Fibroblast of skin of left quadriceps (primary cell): Measurements from ENCODE around the gene ZFYVE27.
"Not testable (repeated sequence)": the region's sequence is repeated elsewhere in the genome, so short reads cannot be mapped to it uniquely, and the experiment has no call there.

Experiments used
- DNase-seq, 2 experiments: peaks; one replicate each; pipeline ENCODE4 v3.0.0-alpha.2; 2013; ENCODE audit warnings: low read depth in 2 of 2

Gene ZFYVE27, protein sequence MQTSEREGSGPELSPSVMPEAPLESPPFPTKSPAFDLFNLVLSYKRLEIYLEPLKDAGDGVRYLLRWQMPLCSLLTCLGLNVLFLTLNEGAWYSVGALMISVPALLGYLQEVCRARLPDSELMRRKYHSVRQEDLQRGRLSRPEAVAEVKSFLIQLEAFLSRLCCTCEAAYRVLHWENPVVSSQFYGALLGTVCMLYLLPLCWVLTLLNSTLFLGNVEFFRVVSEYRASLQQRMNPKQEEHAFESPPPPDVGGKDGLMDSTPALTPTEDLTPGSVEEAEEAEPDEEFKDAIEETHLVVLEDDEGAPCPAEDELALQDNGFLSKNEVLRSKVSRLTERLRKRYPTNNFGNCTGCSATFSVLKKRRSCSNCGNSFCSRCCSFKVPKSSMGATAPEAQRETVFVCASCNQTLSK

DNA sequence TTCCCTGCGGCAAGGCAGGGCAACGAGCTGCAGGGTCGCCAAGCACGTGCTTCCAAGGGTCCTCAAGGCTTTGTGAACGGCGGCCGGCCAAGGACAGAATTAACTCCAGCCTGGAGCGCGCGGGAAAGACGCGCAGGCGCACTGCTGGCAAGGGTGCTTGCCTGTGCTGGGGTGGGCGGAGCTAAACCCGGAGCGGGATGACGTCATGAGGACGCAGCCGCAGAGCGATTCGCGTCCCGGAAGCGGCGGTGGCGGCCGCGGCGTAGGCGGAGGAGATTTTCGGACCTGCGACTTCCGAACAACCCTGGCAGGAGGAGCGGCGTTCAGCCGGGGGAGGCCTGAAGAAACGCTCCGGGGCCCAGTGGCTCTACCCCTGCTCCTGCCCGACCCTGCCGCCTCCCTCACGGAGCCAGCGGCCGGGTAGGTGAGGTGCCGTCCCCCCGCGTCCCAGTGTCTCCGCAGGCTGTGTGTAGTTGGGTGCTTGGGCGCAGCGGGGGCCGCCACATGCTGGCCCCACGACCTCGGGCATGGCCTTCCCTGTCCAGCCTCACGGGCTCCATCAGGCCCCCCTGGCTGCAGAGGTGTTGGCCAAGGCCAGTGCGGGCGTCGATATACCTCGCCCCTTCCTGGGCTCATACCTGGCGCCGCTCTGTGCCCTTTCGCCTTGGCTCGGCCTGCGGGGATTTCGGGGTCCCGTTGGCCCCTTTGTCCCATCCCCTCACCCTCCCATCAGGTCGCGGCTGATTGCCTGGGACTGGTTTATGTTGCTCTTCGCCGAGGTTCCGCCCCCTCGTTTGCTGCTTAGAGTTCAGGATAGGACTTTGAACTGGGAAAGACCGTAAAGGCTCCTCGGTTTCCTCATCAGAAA lies at the start of gene ZFYVE27:
Gene ZFYVE27 (plus strand): TSS at position 227 of the 868 bp plus-strand sequence. CDS start 1,350 bp downstream, outside the sequence.
- peak; percentile 80 to 86 for DNase-seq

DNA sequence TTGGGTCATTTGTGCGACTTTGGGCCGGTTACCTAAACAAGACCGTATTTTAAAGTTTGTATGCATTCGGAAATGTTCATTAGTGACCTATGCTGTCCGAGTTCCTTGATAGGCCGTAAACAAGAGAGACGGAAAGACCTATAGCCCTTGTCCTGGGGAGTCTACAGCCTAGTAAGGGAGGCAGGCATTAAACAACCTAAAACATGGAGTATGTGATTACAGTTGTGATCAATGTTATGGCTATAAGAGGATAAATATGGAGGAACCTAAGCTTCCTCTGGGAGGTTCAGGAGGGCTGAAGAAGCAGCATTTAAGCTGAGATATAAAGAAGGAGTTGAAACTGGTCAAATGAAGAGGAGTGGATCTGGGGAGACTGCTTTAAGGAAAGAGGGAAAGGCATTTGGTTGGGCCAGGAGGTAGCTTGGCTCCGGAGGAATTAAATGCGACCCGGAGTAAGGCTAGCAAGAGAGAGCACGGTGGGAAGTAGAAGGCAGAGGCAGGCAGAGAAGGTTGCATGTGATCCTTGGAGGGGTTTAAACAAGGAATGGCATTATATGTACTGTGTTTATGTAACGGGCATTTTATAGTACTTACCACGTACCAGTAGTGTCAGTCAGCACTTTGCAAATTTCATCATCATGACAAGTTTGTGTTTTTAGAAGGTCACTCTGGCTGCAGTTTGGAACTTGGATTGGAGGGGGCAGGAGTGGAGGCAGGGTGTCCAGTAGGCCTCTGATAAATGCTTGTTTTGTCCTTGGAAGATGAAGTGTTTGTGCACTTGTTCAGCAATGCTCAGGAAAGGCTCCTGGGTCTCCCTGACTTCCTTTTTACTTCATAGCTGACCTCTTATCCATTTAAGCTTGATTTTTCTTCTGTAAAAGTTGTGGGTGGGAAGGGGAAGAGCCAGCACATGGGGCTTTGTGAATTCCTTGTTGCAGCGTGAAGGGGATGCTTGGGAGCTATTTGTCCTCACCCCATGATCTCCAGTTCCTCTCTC lies 48.8 kb upstream of the ZFYVE27 start:
- no peak for DNase-seq

DNA sequence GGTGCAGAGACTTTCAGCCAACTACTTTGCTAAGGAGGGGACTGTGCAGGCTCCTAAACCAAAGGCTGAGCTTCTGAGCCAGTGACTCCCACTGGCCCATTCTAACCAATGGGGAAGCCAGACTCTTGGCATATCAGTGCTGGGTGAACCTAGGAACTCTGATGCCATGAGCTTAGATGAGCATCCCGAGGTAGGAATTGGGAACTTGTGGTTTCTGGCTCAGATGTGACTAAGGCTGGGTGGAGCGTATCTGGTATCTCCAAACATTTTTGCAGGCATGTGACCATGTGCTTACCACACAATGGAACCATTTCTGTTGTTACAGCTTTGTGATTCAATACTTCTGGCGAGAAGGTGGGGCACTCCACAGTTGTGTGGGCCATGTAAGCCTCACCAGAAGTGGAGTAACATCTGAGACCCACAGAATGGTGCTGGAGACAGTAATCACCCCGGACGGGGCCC lies 47.3 kb upstream of the ZFYVE27 start:
- DNase-seq: peak; percentile 79 to 80

DNA sequence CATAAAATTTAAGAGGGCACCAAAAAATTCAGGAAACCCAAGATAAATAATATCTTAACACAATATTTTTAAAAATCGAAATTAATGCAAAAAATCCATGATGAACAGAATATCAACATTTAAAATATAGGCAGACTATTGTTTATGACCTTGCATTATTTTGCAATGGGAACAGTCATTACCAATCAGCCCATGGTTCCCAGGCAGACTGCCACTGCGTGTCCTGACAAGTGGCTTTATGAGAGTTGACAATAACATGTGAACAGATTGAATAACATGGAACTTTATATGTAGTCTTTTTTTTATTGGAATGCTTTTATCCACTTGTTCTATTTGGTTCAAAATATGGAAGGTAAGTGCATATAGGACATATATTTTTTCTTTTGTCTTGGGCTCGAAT lies 46.8 kb upstream of the ZFYVE27 start:
- no peak for DNase-seq

DNA sequence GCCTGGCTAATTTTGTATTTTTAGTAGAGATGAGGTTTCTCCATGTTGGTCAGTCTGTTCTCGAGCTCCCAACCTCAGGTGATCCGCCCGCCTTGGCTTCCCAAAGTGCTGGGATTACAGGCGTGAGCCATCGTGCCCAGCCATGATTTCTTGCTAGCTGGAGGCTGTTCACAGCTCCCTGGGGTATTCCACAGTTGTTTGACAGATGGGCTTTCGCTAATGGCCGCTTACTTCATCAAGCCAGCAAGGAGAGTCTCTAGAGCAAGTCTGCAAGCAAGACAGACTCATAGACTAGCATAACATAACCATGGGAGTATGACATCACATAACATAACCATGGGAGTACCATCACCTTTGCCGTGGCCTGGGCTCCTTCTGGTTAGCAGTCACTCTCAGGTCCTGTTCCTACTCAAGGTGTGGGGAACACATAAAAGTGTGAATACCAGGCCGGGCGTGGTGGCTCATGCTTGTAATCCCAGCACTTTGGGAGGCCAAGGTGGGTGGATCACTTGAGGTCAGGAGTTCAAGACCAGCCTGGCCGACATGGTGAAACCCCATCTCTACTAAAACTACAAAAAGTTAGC lies 38.8 kb upstream of the ZFYVE27 start:
- not testable (repeated sequence) for DNase-seq

DNA sequence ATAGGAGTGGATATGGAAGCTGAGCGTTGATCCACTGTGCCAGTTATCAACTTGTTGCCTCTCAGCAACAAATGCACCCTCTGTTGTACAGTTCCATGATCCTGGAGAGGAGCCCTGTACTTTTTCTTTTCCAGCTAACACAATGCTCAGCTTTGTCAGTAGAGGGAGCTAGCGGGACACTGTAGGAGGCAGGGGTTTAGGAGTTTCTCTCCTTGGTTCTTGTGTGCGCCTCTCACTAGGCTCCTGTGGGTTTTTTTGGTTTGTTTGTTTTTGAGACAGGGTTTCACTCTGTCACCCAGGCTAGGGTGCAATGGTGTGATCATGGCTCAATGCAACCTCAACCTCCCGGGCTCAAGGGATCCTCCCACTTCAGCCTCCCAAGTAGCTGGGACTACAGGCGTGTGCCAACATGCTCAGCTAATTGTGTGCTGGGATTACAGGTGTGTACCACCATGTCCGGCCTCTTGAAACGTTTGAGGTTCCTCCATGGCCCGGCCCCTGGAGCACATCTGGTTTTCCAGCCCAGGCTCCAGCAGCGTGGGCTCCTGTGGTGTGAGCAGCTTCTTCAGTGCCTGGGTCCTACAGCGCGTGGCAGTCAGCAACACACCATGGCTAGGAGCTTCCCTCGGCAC lies 35.4 kb upstream of the ZFYVE27 start:
- DNase-seq: peak in 1 of 2 experiments; percentile 58

DNA sequence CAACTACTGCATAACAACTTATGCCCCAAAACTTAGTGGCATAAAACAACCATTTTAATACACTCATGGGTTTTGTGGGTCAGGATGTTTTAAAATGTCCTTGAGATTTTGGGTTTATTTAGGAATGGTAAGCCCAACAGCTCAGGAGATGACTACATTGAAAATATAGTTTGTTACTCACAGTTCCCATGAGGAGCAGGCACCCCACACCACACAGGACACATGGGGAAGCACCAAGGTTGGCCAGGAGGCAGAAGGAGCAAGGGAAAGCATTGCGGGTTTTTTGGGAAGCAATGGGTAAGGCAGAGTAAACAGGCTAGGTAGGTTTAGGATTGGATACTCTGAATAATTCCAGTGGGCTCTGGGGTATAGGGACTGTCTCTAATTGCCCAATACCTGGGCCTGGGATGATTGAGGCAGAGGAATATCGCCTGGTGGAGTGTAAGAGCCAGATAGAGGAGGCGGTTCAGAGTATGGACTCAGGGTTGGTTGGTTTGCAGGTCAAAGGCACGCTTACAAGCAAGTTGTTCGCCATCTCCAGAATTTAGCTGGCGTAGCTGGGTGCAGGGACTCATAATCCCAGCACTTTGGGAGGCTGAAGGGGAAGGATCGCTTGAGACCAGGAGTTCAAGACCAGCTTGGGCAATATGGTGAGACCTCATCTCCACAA lies 33.4 kb upstream of the ZFYVE27 start:
- DNase-seq: no peak

DNA sequence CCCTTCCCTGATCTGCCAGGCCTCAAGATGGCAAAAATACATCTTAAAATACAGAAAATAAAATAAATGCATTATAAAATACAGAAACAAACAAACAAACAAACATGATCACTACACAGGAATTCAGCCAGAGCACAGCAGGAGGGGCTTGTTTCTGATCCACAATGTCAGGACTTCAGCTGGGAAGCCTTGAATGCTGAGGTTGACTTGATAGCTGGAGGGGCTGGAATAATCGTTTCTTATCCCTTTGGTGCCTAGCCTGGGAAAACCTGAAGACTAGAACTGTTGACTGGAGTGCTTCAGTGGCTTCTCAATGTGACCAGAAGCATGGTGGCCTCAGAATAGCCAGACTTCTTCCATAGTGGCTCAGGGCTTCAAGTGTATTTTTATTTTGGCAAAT lies 32.6 kb upstream of the ZFYVE27 start:
- no peak for DNase-seq

DNA sequence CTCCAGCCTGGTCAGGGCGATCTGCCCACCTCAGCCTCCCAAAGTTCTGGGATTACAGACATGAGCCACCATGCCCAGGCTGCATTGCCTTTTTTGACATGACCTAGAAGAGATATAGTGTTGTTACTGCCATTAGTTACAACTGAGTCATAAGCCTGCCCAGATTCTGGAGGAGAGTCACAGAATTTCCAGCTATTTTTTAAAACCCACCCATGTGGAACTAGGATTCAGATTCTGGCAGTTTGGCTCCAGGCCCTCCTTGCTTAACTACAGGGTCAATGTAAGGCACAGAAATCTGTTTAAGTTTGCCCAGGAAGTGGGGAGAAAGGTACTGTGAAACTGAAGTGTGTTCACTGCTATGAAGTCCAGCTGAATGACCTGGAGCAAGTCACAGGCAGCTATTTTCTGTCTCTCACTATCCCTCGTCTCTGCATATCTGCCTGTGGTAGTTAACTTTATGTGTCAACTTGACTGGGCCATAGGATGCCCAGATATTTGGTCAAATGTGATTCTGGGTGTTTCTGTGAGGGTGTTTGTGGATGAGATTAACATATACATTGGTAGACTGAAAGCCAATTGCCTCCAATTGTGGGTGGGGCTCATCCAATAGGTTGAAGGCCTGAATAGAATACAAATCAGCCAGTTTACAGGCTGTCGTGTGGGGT lies 31.8 kb upstream of the ZFYVE27 start:
- no peak for DNase-seq

DNA sequence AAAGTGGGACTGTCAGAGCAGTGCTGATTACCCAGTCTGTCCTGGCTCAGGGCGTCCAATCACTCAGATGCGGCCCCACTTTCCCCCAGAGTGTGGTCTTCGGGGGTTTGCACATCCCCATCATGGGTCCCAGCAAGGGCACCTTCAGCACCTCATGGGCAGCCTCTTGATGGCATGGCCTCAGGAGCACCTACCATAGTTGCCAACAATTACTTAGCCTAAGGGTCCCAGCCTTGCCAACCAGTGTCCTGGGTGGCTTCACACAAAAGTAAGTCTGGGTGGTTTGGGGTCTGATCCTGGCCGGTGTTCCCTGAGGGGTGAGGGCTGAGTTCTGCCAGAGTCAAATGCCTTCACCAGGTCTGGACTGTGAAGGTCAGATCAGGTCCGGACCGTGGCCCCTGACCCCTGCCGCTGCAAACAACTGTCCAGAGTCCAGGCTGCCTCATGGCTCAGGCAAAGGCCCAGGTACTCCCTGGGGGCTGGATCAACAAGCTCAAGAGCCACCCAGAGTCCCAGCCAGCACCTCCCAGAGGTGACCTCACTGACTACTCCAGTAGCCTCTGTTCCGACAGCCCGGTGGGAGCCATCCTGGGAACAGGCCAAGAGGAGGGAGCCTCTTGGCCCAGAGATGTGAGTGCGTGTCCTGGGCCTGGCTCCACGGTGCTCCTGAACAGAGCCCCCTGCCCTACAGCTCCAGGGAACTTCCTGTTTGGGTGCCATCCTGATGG lies 29.6 kb upstream of the ZFYVE27 start:
- DNase-seq: no peak

DNA sequence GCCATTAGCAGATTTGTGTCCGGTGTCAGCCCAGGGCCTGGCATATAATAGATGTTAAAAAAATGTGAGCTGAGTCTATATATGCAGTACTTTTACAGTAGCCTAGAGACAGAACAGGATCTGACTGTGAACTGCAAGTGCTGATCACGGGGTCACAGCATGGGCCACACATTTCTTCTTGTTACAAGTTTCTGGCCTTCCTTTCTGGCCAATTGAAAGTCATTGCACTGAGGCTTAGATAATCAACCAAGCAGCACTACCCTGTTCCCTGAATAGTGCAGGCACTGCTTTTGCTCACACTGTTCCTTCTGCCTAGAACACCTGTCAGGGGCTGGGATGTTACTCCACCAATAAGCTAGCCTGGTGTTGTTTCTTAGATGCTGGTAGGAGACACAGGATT lies 28.8 kb upstream of the ZFYVE27 start:
- DNase-seq: no peak

DNA sequence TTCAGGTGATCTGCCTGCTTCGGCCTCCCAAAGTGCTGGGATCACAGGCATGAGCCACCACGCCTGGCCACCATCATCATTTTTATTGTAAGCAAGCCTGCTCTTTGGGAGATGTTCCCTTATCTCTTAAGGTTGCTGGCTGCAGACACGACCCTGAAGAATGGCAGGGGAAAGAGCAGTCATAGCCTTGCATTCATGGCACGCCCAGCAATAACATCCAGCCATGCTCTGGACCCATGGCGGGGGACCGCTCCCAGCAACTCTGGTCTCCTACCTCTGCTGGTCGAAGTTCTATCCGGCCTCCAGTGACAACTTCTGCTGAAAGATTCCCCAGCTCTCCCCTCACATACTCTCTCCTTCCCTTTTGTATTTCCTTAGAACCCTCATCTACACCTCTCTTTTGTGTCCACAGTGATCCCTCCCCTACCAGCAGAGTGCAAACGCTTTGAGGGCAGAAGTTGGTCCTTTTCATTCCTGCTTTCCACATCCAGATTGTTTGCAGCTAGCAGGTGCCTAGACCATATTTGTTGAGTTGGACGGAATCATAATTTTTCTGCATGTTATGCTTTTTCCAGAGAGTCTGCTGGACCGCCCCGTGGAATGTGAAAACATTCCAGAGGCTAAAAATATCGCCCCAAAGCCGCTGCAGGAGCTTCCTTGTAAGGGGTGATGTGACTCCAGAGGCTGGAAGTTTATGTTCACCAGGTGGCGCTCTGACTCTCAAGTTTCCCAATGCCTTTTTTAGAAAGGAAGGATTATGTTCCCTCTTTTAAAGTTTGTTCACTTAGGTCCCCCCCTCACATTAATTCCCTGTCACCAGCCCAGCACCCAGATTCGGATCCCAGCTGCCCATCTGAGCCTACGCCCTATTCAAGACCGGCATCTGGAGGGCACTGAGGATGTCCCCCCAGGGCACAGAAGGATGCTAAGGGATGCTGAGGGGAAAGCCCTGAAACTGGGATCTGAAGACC lies 27.7 kb upstream of the ZFYVE27 start:
- peak; percentile 70 to 72 for DNase-seq

DNA sequence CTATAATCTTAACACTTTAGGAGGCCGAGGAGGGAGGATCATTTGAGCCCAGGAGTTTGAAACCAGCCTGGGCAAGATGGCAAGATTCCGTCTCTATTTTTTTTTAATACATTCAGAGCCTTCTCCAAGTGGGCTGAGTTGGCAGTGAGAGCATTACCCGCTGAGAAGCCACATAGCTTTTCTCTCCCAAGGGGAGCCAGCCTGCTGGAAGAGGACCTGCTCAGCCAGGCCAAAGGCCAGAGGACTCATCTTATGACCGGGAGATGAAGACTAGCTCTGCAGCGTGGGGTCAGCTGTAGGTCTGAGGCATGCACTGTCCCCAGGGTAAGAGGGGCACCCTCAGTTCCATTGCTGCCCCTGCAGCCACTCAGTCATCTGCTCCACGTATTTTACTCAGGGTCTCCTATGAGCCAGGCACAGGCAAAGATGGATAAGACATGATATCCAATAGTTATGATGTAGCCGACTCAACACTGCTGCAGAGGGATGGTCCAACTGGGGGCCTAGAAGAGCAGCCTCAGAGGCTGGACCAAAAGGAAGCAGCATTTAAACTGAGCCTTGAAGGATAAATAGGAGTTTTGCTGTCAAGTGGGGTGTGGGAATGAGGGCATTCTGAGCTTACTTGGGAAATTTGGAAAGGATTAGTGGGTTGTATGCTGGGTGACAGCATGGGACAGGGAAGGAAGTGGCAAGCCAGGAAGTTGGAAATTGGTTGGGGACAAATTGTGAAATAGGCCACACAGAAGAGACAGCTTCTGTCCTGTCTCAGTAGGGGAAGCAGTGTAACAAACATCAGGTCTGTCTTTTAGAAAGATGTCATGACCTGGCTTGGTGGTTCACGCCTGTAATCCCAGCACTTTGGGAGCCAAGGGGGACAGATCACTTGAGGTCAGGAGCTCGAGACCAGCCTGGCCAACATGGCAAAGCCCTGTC lies 25.0 kb upstream of the ZFYVE27 start:
- DNase-seq: no peak

DNA sequence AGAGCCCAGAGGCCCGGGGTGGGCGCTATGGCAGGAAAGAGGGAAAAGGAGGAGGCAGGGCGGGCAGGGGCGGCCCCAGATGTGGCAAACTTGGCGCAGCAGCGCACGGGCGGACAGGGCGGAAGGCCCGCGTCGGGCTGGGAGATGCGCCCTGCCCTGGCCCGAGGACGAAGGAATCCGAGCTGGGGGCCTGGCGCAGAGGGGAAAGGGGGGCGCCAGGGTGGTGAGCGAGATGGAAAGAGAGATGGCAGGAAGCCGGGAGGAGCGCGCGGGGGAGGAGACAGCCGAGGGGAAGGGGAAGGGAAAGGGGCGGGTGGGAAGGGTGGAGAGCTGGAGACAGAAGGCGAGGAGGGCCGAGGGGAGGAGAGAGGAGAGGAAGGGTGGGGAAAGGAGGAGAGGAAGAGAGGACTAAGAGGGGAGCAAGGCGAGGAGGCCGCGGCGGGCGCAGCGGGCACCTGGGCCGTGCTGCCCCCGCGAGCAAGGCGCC lies 23.5 kb upstream of the ZFYVE27 start, which contains the start of gene MARVELD1:
Gene MARVELD1 (plus strand): TSS at position 392 of the 487 bp plus-strand sequence. CDS start 147 bp downstream, outside the sequence.
- peak; percentile 74 to 76 for DNase-seq

DNA sequence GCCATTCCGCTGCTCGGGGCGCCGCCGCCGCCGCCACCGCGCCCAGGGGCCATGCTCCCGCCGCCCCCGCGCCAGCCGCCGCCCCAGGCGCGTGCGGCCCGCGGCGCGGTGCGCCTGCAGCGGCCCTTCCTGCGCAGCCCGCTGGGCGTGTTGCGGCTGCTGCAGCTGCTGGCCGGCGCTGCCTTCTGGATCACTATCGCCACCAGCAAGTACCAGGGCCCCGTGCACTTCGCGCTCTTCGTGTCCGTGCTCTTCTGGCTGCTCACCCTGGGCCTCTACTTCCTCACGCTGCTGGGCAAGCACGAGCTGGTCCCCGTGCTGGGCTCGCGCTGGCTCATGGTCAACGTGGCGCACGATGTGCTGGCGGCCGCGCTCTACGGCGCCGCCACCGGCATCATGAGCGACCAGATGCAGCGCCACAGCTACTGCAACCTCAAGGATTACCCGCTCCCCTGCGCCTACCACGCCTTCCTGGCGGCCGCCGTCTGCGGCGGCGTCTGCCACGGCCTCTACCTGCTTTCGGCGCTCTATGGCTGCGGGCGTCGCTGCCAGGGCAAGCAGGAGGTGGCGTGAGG lies 23.0 kb upstream of the ZFYVE27 start:
- no peak for DNase-seq
